ENCODE data around the gene B3GNT4.

B3GNT4 gene

GRCh38 chr12:122187466-122187865, 16.0 kb upstream of the B3GNT4 start:
- DNase-seq (ENCODE audit: low read depth) = no peak
- no peak for TF ChIP-seq CTCF (IDR thresholded peaks at IDR 0.05; ENCODE audit: low read depth, low read length, missing control alignments)
- H3K4me3 ChIP-seq (ENCODE audit: low read depth, low read length) = no peak overlapping the region
- in situ Hi-C loops (cut with HindIII; ENCODE audit: low sequenced_read_pairs) = no loop called here

- H3K4me3 ChIP-seq (ENCODE audit: low read depth, low read length) = no peak overlapping the region
- no peak for TF ChIP-seq CTCF (IDR thresholded peaks at IDR 0.05; ENCODE audit: low read depth, low read length, missing control alignments)
- in situ Hi-C loops (cut with HindIII; ENCODE audit: low sequenced_read_pairs) = no loop called here
- DNase-seq (ENCODE audit: low read depth) = no peak
Measured at GRCh38 chr12:122189626-122190475, 13.7 kb upstream of the B3GNT4 start.

- peak; percentile 90 for TF ChIP-seq CTCF (IDR thresholded peaks at IDR 0.05; ENCODE audit: low read depth, low read length, missing control alignments)
- H3K4me3 ChIP-seq (ENCODE audit: low read depth, low read length) = no peak overlapping the region
- DNase-seq (ENCODE audit: low read depth) = peak; percentile 16
- in situ Hi-C loops (cut with HindIII; ENCODE audit: low sequenced_read_pairs) = no loop called here
Measured at GRCh38 chr12:122190842-122191668, 12.5 kb upstream of the B3GNT4 start.

- DNase-seq (ENCODE audit: low read depth) = no peak
- TF ChIP-seq CTCF (IDR thresholded peaks at IDR 0.05; ENCODE audit: low read depth, low read length, missing control alignments) = no peak
- H3K4me3 ChIP-seq (ENCODE audit: low read depth, low read length) = no peak overlapping the region
- in situ Hi-C loops (cut with HindIII; ENCODE audit: low sequenced_read_pairs) = no loop called here
Measured at GRCh38 chr12:122192441-122192840, 11.1 kb upstream of the B3GNT4 start.

DNA sequence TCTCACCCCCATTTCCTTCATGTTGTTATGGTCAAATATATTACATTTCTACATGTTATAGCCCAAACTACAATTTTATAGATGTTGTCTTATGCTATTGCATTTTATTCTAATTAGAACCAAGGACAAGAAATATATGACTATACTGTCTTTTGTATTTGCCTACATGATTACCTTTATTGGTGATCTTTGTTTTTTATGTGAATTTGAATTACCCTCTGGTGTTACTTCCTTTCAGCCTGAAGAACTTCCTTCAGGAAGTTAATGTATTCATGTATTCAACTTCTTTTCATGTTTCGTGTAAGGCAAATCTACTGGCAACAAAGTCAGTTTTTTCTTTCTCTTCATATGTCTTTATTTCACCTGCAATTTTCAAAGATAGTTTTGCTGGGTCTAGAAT, 8.7 kb upstream of the B3GNT4 start:
- TF ChIP-seq CTCF (IDR thresholded peaks at IDR 0.05; ENCODE audit: low read depth, low read length, missing control alignments) = no peak
- DNase-seq (ENCODE audit: low read depth) = no peak
- in situ Hi-C loops (cut with HindIII; ENCODE audit: low sequenced_read_pairs) = no loop called here
- no peak overlapping the region for H3K4me3 ChIP-seq (ENCODE audit: low read depth, low read length)

- H3K4me3 ChIP-seq (ENCODE audit: low read depth, low read length) = no peak overlapping the region
- in situ Hi-C loops (cut with HindIII; ENCODE audit: low sequenced_read_pairs) = no loop called here
- TF ChIP-seq CTCF (IDR thresholded peaks at IDR 0.05; ENCODE audit: low read depth, low read length, missing control alignments) = no peak
- DNase-seq (ENCODE audit: low read depth) = no peak
Measured at GRCh38 chr12:122195405-122195804, 8.1 kb upstream of the B3GNT4 start.

Measured in astrocyte of the cerebellum (primary cell).